GM19035 (cell line): Measurements from ENCODE around the gene DTNB.

Source experiments
- ATAC-seq: cut with Tn5 transposase; IDR thresholded peaks from one replicate; pipeline ENCODE4 v1.9.1; 2021; ENCODE audit not compliant: unreplicated experiment

The DTNB gene

DNA sequence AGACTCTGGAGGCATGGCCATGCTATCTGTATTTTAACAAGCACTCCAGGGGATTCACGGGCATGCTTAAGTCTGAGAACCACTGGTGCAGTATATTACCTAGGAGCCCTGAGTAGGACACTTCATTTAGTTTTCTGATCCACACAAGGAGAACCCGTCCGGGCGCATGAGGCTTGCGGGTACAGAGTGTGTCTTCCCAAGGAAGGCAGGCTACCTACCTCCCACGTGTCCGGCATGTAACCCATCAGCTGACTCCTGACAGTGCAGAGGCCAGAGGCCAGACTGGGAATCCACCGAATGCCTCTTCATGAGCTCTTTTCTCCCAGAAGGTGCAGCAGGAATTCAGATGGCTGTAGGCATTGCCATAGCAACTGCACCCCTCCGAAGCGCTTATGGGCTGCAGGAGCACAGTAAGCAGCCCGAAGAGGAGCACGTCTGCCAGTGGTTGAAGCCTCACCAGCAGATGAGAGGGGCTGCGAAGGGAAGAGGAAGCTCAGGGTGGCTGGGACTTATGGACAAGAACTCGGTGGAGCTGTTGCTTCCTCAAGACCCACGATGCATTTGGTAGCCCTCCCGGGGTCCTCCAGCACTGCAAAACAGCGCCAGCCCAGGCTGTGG lies 297.9 kb downstream of the DTNB start:
- no peak for ATAC-seq

DNA sequence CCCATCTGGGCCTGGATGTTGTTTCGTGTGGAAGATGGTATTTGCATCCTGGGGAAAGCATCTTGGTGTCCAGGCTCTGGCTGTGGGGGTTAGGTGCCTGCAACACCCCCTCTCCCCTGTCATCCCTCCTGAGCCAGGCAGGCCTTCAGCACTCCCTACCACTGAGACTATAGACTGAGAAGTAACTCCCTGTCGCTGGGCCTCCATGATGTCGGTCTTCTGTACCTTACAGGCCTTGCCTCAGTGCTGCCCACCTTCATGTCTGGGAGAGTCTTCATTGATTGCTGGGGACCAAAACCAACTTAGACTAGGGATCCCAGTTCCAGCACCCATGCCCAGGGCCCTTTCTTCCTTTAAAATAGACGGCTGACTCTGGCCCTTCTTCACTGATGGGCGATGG lies 298.6 kb downstream of the DTNB start:
- no peak for ATAC-seq

DNA sequence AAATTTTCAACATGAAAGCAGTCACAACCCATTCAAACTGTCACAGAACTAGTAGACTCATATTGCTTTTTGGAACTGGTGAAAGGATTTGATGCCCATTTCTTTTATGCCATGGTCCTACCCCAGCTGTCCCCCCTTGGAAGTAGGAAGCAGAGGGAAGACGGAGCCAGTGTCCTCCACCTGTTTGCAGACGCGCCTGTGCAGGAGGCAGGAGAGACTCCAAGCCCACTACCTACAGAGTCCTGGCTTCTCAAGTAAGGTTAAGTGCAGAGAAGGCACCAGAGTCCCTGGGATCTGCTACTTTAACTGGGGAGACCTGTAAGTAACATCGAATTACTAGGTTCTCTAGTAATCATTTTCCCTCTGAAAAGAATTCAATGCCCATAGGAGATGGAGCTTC lies 299.0 kb downstream of the DTNB start:
- no peak for ATAC-seq

DNA sequence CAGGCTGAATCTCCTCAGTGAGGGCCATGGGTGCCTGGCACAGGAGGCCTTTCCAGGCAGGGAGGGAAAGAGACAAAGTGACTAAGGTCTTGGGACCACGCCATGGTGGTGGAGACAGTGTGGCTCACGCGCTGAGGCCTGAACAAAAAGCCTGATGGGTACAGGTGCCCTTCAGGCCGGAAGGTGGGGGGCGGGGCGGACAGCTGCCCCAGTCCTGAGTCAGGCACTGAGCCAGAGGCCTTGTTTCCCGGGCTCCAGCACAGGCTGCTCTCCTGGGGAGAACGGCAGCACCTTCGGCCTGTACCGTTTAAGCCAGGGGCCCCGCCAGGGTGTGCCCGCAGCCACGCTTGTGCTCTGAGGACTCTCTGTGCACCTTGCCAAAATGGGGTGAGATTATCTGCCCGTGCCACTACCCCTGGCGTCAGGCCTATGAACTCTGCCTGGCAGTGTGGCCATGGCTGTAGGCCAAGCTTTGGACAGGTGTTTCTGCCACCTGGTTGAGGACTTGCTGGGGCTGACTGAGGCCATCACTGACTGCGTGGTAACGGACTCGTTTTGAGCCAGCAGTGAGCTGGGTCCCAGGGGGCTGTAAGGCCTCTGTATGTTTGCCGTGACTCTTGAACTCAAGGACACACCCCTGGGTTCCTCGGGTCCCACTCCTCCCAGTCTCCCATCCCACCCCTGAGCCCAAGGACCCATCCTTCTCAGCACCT lies 300.0 kb downstream of the DTNB start:
- ATAC-seq: no peak

DNA sequence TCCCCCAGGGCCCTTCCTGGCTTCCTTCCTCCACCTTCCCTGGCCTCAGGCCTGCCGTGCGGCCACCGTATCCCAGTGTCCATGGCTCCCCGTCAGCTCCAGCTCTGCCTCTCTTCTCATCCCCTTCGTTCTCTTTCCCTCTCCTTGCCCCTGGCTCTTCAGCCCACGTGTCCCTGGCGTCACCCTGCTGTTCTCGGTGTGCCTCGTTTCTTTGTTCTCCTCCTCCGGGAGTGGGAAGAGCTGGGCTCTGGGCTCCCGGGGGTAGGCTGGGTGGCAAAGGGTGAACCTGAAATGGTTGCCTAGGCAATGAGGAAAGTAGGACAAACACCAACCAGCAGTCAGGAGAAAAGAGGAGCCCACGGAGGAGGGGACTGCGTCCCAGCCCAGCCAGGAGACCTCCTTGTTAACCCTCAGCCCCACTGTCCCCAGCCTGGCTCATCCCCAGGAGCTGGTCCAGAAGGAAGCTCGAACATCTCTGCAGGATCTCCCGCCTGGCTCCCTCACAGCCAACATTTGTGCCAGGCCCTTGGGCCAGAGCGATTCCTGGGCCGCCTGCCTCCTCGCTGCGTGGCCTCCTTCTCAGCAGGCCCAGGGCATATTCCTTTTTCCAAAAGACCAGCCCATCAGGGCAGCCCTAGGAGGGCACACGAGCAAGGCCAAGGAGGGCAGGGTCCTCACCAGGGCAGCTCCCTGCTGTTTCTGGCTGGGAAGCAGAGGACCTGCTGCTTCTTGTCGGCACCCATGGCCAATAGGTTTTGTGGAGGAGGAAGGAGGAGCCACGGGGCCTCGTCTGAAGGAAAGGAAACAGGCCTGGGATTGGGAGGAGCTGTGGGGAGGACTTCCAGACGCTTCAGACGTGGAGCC lies 300.7 kb downstream of the DTNB start:
- no peak for ATAC-seq

DNA sequence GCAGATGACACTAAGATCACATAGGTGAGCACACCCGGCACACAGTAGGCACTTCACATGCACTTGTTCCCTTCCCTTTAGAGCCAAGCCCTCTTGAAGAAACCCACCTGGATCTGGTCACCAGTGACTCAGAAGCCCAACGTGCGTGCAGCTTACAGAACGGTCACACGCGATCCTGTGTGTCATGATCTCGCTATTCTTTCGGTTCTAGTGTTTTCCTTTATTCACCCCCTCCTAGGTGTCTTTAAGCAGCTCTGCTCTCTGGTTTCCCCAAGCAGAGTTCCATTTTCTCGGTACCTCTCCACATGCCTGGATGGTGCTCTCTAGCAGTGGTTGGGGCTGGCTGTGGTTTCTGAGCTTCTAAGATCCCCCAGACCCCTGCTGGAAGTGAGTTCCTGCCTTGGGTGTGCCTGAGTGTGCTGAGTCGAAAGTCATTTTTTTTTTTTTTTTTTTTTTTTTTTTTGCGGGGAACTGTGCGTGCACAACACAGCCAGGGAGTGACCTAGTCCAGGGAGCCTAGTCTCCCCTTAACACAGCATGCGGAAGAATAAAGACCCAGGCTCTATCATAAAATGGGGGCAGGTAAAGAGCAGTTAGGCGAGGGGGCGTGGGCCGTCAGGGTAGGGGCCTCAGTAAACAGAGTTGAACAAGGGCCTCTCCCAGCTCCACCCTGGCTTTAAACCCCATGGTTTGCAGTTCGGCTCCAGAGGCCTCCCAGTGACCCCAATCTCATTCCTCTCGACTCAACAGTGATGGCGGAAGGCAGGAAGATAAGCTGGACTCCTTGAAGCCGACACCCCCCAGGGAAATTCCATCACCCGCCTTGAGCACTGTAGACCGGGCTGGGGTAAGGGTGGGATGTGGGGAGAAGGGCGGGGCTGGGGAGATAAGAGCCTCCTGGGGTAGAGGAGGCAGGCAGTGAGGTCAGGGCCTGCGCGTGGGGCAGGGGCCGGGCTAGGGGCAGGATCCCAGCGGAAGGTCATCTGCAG lies 301.8 kb downstream of the DTNB start:
- ATAC-seq: no peak

DNA sequence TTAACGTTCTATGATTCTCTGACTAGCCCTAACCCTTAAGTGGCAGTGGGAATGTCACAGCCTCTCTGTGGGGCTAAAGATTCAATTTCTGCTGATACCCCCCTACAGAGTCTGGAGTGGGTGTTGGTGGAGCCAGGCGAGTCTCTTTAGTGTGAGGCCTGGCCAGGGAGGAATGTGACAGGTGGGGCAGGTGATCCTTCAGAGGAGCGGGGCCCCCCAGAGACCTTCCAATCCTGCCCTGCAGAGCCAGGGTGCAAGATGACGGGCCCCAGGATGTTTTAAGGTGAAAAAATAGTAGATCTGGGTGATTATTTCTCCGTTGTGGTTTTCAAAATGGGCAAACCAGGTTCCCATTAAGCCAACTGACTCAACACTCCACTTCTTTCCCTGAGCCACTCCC lies 303.5 kb downstream of the DTNB start:
- no peak for ATAC-seq

DNA sequence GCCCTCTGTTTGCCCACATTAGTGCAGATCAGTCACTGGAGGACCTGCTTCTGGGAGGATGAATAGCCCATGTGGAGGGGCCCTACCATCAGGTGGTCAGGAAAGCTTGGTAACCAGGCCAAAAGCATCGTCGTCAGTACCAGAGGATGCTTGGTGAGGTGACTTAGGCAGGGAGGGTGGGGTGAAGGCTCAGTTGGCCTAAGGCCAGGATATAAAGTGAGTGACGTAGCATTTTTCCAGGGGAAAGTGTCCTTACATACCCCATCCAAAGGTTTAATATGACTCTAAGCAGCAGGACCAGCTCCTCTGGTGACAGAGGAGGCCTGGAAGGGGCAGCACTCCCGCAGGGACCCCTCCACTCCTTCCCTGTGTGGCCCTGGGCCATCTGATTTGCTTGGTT lies 303.9 kb downstream of the DTNB start:
- no peak for ATAC-seq

DNA sequence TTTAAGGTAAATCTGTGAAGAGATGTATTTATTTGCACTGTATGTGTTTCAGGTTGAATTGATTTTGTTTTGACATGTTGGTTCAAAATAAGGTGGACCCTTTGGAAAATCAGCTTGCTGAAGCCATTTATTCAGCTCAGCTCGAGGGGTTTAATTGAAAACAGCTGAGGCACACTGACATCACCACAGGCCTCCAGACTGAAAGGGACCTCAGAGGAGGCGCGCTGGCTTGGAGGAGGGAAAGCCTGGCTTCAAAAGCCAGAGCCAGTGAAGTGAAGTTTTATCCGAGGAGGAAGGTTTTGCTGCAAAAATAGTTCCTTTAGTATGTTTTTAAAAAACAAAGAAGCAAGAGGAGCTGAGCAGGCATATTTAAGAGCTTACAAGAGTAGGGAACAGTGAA lies 304.7 kb downstream of the DTNB start:
- no peak for ATAC-seq

DNA sequence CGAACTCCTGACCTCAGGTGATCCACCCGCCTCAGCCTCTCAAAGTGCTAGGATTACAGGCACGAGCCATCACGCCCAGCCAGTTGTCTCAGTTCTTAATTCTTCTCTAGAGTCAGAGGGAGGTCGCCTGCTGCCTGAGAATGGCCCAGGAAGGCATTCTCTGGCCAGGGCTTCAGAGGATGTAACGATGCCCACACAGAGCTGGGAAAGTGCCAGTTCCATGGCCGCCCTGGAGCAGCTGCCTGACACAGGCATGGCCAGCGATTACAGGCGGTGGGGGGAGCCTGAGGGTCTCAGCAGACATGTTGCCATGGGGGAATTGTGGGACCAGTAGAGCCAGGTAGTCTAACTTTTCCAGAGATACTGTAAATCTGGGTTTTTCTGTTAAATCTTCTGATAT lies 306.1 kb downstream of the DTNB start:
- ATAC-seq: no peak

DNA sequence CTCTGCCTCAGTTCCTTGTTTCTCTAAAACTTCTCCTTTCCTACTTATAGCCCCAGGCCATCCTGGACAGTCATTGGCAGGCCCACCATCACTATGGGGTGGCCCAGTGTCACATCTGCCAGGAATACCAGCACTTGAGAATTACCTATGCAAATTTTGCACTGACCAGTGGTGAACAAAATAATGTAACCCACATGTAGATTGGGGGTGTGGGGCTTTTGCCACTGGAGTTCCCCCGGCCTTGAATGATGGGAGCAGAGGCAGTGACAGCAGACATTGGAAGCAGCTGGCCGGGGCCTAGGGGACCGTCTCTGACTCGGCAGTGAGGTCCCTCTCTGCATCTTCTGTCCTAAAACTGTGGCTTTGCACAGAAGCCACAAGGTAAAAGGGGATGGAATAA lies 306.7 kb downstream of the DTNB start:
- ATAC-seq: no peak

DNA sequence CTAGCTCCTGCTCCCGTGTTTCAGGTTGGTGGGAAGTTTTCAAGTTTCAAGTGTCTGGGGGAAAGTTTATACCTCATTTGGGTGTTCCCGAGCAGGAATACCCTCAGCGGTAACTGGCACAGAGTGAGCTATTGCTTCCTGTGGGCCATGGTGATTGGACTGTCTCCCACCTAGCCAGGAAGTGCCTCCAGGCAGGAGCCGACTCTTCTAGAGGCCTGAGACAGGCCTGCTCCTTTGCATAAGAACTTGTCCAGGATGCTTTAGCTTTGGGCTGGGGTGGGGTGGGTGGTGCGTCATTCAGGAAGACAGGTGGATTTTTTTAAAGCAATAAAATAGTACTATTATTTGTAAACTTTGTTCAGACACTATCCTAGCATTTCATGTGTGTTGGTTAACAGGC lies 308.1 kb downstream of the DTNB start:
- ATAC-seq: no peak

DNA sequence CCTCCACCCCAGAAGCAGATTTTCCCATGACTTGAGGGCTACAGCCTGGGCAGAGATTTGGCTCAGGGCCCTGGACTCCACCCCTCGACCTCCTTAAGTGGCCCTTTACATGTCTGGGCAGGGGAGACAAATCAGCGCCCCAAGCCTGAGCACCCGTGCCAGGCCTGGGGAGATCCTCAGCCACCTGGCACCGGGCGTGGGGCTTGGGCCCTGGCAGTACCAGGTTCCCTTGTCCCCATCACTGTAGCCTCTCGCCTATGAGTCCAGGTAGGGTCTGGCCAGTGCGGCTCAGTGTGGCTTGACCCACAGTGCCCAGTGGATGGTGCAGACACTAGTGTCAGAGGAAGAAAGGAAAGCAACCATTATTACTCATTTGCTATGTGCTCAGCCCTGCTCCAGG lies 309.6 kb downstream of the DTNB start:
- ATAC-seq: no peak

DNA sequence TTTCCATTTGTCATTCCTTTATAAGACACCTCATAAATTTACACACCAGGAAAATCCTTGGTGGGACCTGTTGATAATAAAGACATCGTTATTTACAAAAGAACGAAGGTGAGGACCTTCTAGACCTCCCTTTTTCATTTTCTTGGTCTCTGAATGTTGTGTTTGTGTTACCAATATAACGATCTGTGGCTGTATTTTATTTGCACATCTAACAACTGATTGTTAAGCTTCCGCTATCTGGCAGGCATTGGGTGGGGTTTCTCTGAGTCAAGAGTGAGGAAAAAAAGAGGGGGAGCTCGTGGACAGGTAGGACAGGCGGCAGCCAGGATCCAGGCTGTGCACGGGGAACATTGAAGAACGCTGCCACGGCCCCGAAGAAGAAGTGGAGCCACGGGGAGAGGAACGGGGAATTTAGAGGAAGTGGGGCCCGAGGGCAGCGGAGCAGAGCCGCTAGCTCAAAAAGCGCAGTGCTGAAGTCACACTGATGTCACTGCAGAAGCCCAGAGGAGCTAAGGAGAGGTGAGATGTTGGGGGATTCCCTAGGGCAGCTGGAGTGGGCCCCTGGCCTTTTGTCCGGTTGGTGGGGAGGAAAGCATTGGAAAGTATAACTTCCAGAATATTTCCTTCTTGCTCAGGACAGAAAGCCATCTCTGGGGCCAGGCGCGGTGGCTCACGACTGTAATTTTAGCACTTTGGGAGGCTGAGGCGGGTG lies 310.8 kb downstream of the DTNB start:
- peak; percentile 67 for ATAC-seq

DNA sequence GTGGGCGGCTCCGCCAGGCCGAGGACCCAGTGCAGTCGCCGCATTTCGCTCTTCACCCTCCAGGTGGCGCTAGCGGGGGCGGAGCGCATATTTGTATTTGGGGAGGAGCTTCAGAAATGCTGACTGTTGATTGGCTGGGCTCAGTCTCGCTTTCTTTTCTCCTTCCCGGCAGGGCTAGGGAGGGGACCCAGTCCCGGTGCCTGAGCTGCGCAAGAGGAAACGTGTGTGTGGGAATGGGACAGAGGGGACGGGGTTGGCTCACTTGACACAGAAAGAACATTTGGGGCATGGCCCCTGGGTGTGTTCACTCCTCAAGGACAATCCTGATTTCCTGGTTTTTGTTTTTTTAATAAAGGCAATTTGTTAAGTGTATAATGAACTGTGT lies 311.3 kb downstream of the DTNB start:
- peak; percentile 86 for ATAC-seq

DNA sequence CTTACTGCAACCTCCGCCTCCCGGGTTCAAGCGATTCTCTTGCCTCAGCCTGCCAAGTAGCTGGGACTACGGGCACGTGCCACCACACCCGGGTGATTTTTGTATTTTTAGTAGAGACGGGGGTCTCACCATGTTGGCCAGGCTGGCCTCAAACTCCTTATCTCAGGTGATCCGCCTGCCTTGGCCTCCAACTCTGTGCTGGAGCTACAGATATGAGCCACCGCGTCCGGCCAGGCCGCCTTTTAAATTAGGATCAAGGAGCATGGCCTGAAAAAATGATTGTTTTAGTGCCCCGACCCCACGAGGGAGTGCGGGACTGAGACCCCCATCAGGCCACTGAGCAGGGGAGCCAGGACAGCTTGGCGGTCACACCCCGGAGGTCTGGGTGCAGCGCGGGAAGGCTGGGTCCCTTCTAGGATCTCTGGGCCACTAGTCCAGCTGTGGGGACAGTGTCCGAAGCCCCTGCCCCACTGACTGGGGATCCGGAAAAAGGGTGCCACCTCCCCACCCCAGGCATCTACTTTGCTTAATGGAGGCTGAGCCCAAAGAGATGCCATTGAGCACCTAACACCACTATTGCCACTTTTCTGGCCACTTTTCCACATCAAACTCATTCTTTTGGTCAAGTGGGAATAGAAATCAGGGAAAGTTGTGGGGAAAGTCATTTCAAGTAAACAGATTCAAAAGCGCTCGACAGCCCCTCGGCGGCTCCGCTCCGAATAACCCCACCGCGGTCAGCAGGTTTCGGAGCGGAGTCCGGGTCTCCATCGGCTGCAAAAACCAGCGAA lies 311.9 kb downstream of the DTNB start:
- no peak for ATAC-seq

DNA sequence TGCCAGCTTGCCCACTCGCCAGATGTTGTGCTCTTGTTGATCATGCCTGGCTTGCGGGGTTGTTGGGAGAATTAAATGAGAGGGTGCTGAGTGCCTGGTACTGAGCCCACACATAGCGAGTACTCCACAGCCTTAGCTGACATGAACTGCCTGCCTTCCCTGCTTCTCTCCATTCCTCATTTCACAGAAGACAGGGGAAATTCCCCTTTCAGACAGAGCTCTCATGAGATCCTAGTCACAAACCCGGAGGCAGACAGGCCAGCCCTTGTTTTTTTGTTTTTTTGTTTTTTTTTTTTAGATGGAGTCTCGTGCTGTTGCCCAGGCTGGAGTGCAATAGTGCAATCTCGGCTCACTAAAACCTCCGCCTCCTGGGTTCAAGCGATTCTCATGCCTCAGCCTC lies 314.5 kb downstream of the DTNB start:
- ATAC-seq: no peak

DNA sequence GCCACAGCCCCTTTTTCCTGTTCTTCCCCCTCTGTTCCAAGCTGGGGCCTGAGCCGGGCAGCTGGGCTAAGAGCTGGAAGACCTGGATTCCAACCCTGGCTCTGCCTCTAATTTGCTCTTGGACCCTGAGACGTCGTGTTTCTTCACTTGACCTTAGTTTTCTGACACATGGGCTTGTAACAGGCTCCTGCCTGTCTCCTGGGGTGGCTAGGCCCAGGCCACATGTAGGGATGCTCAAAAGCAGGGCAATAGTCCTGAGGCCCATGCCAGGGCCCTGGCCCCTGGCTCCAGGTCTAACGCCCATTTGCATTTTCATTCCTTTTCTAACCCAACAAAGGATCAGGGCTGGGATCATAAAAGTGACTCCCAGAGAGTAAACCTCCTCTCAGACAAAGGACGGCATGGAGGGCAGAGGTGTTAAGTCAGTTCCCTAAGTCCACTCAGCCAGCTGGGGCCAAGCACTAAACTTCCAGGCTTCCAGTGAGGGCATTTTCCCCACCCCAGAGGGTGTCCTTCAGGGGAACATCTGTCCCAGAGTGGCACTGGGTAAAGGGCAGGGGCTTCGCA lies 315.0 kb downstream of the DTNB start:
- ATAC-seq: no peak

DNA sequence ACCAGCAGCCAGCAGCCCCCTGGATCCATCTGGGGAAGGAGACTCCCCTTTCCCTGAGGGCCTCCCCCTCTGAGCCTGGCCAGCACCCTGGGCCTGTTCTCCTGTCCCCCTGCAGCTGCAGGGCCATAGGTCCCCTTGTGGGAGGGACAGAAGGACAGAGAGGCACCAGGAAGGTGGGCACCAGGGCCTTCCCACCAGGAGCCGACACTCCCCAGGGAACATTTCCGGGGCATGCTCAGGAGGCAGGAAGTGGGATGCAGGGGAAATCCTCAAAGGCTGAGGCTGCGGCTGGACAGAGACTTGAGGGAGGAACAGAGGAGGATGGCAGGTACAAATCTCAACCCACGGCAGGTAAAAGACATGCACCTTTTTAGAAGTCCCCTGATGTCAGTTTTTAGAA lies 317.3 kb downstream of the DTNB start:
- no peak for ATAC-seq
